ENCODE results near the gene LYAR.

DNA sequence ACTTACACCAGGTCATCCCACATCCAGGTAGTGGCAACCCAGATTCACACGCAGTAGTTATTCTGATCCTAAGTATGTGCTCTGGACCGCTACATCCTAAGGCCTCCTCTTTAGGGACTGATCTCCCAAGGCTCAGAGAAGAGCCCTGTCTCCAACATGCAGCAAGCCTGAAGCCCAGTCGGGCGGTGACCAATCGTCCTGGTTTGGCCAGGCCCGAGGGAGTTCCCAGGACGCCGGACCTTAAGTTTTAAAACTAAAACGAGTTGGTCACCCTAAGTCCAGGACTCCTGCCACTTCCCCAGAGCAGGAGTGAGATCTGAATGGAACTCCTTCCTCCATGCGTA lies 385 bp downstream of the LYAR start:
- TF ChIP-seq, protein P1, sequence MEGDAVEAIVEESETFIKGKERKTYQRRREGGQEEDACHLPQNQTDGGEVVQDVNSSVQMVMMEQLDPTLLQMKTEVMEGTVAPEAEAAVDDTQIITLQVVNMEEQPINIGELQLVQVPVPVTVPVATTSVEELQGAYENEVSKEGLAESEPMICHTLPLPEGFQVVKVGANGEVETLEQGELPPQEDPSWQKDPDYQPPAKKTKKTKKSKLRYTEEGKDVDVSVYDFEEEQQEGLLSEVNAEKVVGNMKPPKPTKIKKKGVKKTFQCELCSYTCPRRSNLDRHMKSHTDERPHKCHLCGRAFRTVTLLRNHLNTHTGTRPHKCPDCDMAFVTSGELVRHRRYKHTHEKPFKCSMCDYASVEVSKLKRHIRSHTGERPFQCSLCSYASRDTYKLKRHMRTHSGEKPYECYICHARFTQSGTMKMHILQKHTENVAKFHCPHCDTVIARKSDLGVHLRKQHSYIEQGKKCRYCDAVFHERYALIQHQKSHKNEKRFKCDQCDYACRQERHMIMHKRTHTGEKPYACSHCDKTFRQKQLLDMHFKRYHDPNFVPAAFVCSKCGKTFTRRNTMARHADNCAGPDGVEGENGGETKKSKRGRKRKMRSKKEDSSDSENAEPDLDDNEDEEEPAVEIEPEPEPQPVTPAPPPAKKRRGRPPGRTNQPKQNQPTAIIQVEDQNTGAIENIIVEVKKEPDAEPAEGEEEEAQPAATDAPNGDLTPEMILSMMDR (IDR thresholded peaks at IDR 0.05; ENCODE audit: insufficient read depth, low read length, poor library complexity, severe bottlenecking) = no peak
- TF ChIP-seq EZH2phosphoT487 (conservative IDR thresholded peaks at IDR 0.05; ENCODE audit: low read length) = no peak
